ENCODE data around the gene PFKFB4.

GRCh38 chr3:48587686-48588085 is 31.1 kb upstream of the PFKFB4 start:
- TF ChIP-seq UBTF (IDR thresholded peaks at IDR 0.05; ENCODE audit: borderline replicate concordance in 1 of 2, low read depth in 2 of 2, low read length in 2 of 2) (no peak), SIX5 (IDR thresholded peaks at IDR 0.05; ENCODE audit: borderline replicate concordance in 1 of 2, insufficient read depth in 1 of 2, low read depth in 1 of 2, low read length in 2 of 2) (no peak), REST (IDR thresholded peaks at IDR 0.05; ENCODE audit: borderline replicate concordance) (no peak), REST (CRISPR knock-in tag; IDR thresholded peaks at IDR 0.05; ENCODE audit: low read depth) (no peak), HMGXB4 (CRISPR knock-in tag; IDR thresholded peaks at IDR 0.05) (no peak), ZNF24 (IDR thresholded peaks at IDR 0.05) (no peak), ZBTB43 (CRISPR knock-in tag; IDR thresholded peaks at IDR 0.05) (no peak), CTCF (IDR thresholded peaks at IDR 0.05 in 2 of 3, conservative IDR thresholded peaks at IDR 0.05 in 1 of 3; ENCODE audit: insufficient read depth in 2 of 3, low read depth in 1 of 3, low read length in 3 of 3) (no peak)

Measured in K562 (cell line).